ENCODE data around the gene TLL1.

GRCh38 chr4:165991325-165992180 lies 118.5 kb downstream of the TLL1 start:
- no peak for TF ChIP-seq CTCF (IDR thresholded peaks at IDR 0.05)
- no peak for TF ChIP-seq POLR2A (IDR thresholded peaks at IDR 0.05)
- no peak for TF ChIP-seq EP300 (IDR thresholded peaks at IDR 0.05)
